Neural progenitor cell (in vitro differentiated cells): ENCODE results near the gene DEFB127.

ENCODE experiments used
- EZH2phosphoT487 ChIP-seq: fragments of 200-600 bp; sonication (generic); IDR thresholded peaks from 2 replicates; pipeline ENCODE4 v1.6.1; 2017; ENCODE audit warnings: antibody characterized with exemption
- TF ChIP-seq, protein P1 (sequence below): fragments of 200-600 bp; sonication (generic); IDR thresholded peaks from 2 replicates; pipeline ENCODE4 v1.5.1; 2017; ENCODE audit warnings: antibody characterized with exemption, mild to moderate bottlenecking

DNA sequence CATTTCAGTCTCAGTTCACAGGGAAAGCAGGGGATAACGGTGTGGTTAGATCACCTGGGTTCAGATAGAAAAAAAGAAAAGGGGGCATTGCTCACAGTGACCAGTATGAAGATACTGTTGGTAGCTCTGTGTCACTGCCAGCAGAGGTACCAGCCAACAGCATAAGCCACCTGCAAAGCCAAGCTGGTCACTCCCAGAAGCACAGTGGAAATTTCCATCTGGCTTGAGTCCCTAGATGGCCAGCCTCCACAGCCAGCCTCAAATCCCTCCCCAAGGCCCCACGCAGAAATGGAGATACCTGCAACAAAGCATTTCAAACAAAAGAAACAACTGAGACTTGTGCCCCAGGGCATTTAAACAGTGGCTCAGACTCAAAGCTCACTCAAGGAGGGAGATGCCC, 11.6 kb downstream of the DEFB127 start:
- TF ChIP-seq, protein P1, sequence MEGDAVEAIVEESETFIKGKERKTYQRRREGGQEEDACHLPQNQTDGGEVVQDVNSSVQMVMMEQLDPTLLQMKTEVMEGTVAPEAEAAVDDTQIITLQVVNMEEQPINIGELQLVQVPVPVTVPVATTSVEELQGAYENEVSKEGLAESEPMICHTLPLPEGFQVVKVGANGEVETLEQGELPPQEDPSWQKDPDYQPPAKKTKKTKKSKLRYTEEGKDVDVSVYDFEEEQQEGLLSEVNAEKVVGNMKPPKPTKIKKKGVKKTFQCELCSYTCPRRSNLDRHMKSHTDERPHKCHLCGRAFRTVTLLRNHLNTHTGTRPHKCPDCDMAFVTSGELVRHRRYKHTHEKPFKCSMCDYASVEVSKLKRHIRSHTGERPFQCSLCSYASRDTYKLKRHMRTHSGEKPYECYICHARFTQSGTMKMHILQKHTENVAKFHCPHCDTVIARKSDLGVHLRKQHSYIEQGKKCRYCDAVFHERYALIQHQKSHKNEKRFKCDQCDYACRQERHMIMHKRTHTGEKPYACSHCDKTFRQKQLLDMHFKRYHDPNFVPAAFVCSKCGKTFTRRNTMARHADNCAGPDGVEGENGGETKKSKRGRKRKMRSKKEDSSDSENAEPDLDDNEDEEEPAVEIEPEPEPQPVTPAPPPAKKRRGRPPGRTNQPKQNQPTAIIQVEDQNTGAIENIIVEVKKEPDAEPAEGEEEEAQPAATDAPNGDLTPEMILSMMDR: no peak
- no peak for TF ChIP-seq EZH2phosphoT487
